ENCODE data around the gene ACADL.

ACADL gene

GRCh38 chr2:210169516-210170195 lies 55.6 kb downstream of the ACADL start:
- DNase-seq (ENCODE audit: low read depth): no peak

DNA sequence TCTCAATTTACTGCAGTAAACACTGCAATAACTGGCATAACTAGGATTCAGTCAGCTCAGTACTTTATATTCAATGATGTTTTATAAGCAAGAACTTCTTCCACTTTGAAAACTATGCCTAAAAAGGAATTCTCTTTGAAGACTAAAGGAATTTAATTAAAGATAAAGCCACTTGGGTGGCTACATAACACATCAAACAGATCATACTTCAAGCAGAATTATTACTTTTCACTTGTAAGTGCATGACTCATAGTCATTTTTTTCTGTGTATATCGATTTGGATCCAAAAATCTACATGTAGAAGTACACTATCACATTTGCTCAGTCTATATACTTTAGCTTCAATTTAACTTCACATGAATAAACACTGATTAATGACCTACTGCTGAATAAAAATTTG lies 58.0 kb downstream of the ACADL start:
- no peak for DNase-seq (ENCODE audit: low read depth)

- no peak for DNase-seq (ENCODE audit: low read depth)
Measured at GRCh38 chr2:210162466-210163124, 62.7 kb downstream of the ACADL start.

DNA sequence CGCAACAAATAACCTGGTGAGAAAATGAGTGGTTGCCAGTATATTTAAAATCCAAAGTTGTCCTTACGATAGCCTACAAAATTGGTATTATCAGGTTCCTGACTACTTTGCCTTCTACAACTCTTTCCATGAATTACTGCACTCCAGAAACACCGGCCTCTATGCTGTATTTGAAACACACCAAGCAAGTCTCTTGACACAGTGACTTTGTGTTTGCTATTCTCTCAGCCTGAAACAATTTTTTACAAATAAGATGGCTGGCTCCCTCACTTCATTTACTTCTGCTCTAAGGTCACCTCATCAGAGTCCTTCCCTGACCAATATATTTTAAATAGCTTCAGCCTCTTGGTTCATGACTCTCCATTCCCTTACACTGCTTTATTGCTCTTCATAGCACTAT lies 66.2 kb downstream of the ACADL start:
- no peak for DNase-seq (ENCODE audit: low read depth)

- DNase-seq (ENCODE audit: low read depth): no peak
Measured at GRCh38 chr2:210158236-210158635, 67.0 kb downstream of the ACADL start.

DNA sequence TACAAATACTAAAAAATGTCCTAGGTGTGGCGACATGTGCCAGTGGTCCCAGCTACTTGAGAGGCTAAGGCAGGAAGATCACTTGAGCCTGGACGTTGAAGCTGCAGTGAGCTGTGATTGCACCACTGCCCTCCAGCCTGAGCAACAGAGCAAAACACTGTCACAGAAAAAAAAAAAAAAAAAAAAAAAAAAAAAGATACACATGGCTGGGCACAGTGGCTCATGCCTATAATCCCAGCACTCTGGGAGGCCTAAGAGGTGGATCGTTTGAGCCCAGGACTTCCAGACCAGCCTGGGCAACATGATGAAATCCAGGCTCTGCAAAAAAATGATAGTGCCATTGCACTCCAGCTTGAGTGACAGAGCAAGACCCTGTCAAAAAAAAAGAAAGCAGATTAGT lies 67.7 kb downstream of the ACADL start:
- no peak for DNase-seq (ENCODE audit: low read depth)

GRCh38 chr2:210147614-210148013 lies 77.6 kb downstream of the ACADL start:
- no peak for DNase-seq (ENCODE audit: low read depth)
